ENCODE data around the gene LILRB2. TPM values are rescaled to one million over a fixed set of nuclear protein-coding genes. Genes with fewer than 3 reads are reported as not detected.
"Not testable (repeated sequence)": the region's sequence is repeated elsewhere in the genome, so short reads cannot be mapped to it uniquely, and the experiment has no call there.

LILRB2 gene
- 10 to 100 TPM in 1 of 2 donors, 1 to 10 TPM in 1; 7.3 to 12.9 TPM for total RNA-seq
- long read RNA-seq, donor 1, partial matches to known transcripts: 1 of 4 reads
- long read RNA-seq, donor 1, other reads (novel, unspliced or antisense): 2 of 4 reads
- long read RNA-seq, donor 2, partial matches to known transcripts: 1 of 3 reads
- long read RNA-seq, donor 2, other reads (novel, unspliced or antisense): 1 of 3 reads

GRCh38 chr19:54281007-54281728 lies at the start of gene LILRB2:
Gene LILRB2 (minus strand): TSS chr19:54281110. CDS start chr19:54280496, 614 bp downstream.
- intact Hi-C loops (cut with DNase I): no loop called here
- DNase-seq (ENCODE audit: low spot score): no peak

GRCh38 chr19:54329476-54330165 lies 48.7 kb upstream of the LILRB2 start:
- peak; percentile 58 for DNase-seq (ENCODE audit: low spot score)
- intact Hi-C loops (cut with DNase I): no loop called here

- intact Hi-C loops (cut with DNase I); DNase-seq (ENCODE audit: low spot score): not testable (repeated sequence)
Observed at GRCh38 chr19:54328781-54329180, 47.9 kb upstream of the LILRB2 start.

GRCh38 chr19:54325631-54326030 lies 44.7 kb upstream of the LILRB2 start:
- peak; percentile 23 for DNase-seq (ENCODE audit: low spot score)
- intact Hi-C loops (cut with DNase I): no loop called here

- intact Hi-C loops (cut with DNase I): no loop called here
- DNase-seq (ENCODE audit: low spot score): no peak
Observed at GRCh38 chr19:54325194-54325621, 44.3 kb upstream of the LILRB2 start.

- DNase-seq (ENCODE audit: low spot score): no peak
- intact Hi-C loops (cut with DNase I): no loop called here
Observed at GRCh38 chr19:54324071-54324470, 43.2 kb upstream of the LILRB2 start.

GRCh38 chr19:54322934-54323333 lies 42.0 kb upstream of the LILRB2 start:
- intact Hi-C loops (cut with DNase I): not testable (repeated sequence)
- DNase-seq (ENCODE audit: low spot score): peak; percentile 58

- intact Hi-C loops (cut with DNase I): not testable (repeated sequence)
- peak; percentile 19 for DNase-seq (ENCODE audit: low spot score)
Observed at GRCh38 chr19:54322295-54322694, 41.4 kb upstream of the LILRB2 start.

- intact Hi-C loops (cut with DNase I): no loop called here
- DNase-seq (ENCODE audit: low spot score): peak; percentile 36
Observed at GRCh38 chr19:54319892-54320670, 39.2 kb upstream of the LILRB2 start.

- intact Hi-C loops (cut with DNase I): no loop called here
- peak; percentile 63 for DNase-seq (ENCODE audit: low spot score)
Observed at GRCh38 chr19:54319049-54319448, 38.1 kb upstream of the LILRB2 start.

GRCh38 chr19:54317965-54318240 lies 37.0 kb upstream of the LILRB2 start:
- no peak for DNase-seq (ENCODE audit: low spot score)

GRCh38 chr19:54317108-54317964 lies 36.4 kb upstream of the LILRB2 start:
- intact Hi-C loops (cut with DNase I): no loop called here
- peak; percentile 67 for DNase-seq (ENCODE audit: low spot score)

More at GRCh38 chr19:54317965-54318240, 37.0 kb upstream of the LILRB2 start:
- intact Hi-C loops (cut with DNase I): no loop called here

GRCh38 chr19:54316746-54317107 lies 35.8 kb upstream of the LILRB2 start:
- peak; percentile 86 for DNase-seq (ENCODE audit: low spot score)
- intact Hi-C loops (cut with DNase I): no loop called here

- intact Hi-C loops (cut with DNase I): no loop called here
- DNase-seq (ENCODE audit: low spot score): peak; percentile 41
Observed at GRCh38 chr19:54315956-54316355, 35.0 kb upstream of the LILRB2 start.

GRCh38 chr19:54312436-54313377 lies 31.8 kb upstream of the LILRB2 start, which contains the start of gene LILRA5:
Gene LILRA5 (minus strand): TSS chr19:54313166. CDS start chr19:54313019, 147 bp downstream.
- peak; percentile 84 for DNase-seq (ENCODE audit: low spot score)

GRCh38 chr19:54312011-54312410 lies 31.1 kb upstream of the LILRB2 start:
- DNase-seq (ENCODE audit: low spot score): peak; percentile 56
- intact Hi-C loops (cut with DNase I): no loop called here

More at GRCh38 chr19:54312436-54313377, 31.8 kb upstream of the LILRB2 start, which contains the start of gene LILRA5:
- intact Hi-C loops (cut with DNase I): no loop called here

GRCh38 chr19:54311486-54311885 lies 30.6 kb upstream of the LILRB2 start:
- DNase-seq (ENCODE audit: low spot score): peak; percentile 57
- intact Hi-C loops (cut with DNase I): no loop called here

- peak; percentile 50 for DNase-seq (ENCODE audit: low spot score)
- intact Hi-C loops (cut with DNase I): no loop called here
Observed at GRCh38 chr19:54310543-54310942, 29.6 kb upstream of the LILRB2 start.

All from posterior vena cava (tissue), 2 donors.